Liver (tissue), 3 donors: ENCODE results near the gene GPR179.

ENCODE experiments used
- CTCF ChIP-seq: fragments of 150-350 bp; IDR thresholded peaks from 2 replicates; pipeline ENCODE4 v1.5.1; 2017; ENCODE audit warnings: improper control_type of control experiment, low read depth, low read length; ENCODE audit not compliant: missing input control
- EGR1 ChIP-seq, 2 donors: IDR thresholded peaks; 2 replicates each; pipeline ENCODE4 v1.6.1; 2016 to 2018; ENCODE audit warnings: antibody characterized with exemption in 2 of 2, low read depth in 2 of 2
- FOXA1 ChIP-seq: IDR thresholded peaks from 2 replicates; pipeline ENCODE4 v1.6.1; 2016; ENCODE audit warnings: antibody characterized with exemption
- GABPA ChIP-seq, 2 donors: IDR thresholded peaks in 1 of 2; conservative IDR thresholded peaks in 1 of 2; 2 replicates each; pipeline ENCODE4 v1.6.1; 2016; ENCODE audit warnings: antibody characterized with exemption in 2 of 2, mild to moderate bottlenecking in 1 of 2, moderate library complexity in 1 of 2
- RAD21 ChIP-seq, 2 donors: IDR thresholded peaks; 2 replicates each; pipeline ENCODE4 v1.6.1; 2016; ENCODE audit warnings: antibody characterized with exemption in 2 of 2, mild to moderate bottlenecking in 2 of 2
- SP1 ChIP-seq: IDR thresholded peaks from 2 replicates; pipeline ENCODE4 v1.6.1; 2018; ENCODE audit warnings: antibody characterized with exemption, mild to moderate bottlenecking
- TAF1 ChIP-seq: conservative IDR thresholded peaks from 2 replicates; pipeline ENCODE4 v1.6.1; 2016; ENCODE audit warnings: antibody characterized with exemption, mild to moderate bottlenecking
- TF ChIP-seq, protein P1 (sequence below): IDR thresholded peaks from 2 replicates; pipeline ENCODE4 v1.6.1; 2016; ENCODE audit warnings: antibody characterized with exemption
- donor health status: healthy.
- donor health status: healthy.

DNA sequence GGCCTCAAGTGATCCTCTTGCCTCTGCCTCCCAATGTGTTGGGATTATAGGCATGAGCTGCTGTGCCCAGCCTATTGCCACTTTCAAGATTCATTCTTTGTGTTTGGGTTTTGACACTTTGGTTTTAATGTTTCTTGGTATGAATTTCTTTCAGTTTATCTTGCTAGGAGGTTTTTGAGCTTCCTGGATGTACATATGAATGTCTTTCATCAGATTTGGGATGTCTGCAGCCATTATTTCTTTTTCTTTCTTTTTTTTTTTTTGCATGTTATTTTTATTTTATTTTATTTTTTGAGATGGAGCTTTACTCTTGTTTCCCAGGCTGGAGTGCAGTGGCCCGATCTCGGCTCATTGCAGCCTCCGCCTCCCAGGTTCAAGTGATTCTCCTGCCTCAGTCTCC, 28.3 kb downstream of the GPR179 start:
- TF ChIP-seq CTCF = no peak
- no peak for TF ChIP-seq GABPA (IDR thresholded peaks at IDR 0.05 in 1 of 2, conservative IDR thresholded peaks at IDR 0.05 in 1 of 2)
- no peak for TF ChIP-seq RAD21 (IDR thresholded peaks at IDR 0.05)
- no peak for TF ChIP-seq EGR1 (IDR thresholded peaks at IDR 0.05; ENCODE audit: low read depth in 2 of 2)
- TF ChIP-seq SP1 = no peak
- TF ChIP-seq FOXA1 = no peak
- TF ChIP-seq, protein P1, sequence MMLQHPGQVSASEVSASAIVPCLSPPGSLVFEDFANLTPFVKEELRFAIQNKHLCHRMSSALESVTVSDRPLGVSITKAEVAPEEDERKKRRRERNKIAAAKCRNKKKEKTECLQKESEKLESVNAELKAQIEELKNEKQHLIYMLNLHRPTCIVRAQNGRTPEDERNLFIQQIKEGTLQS = no peak
- TF ChIP-seq TAF1 = no peak
